Right ventricle myocardium inferior (tissue), 1 donor: ENCODE measurements around the gene F13A1. TPM values are rescaled to one million over a fixed set of nuclear protein-coding genes. Genes with fewer than 3 reads are reported as not detected.

Experiments
- ATAC-seq: fragments of 200-7000 bp; cut with Tn5 transposase; one replicate; pipeline ENCODE4 v1.9.1; 2020; ENCODE audit warnings: mild to moderate bottlenecking, moderate library complexity
- DNase-seq: peaks from one replicate; pipeline ENCODE4 v3.0.0; 2021; ENCODE audit errors: missing footprints
- intact Hi-C: fragments of 100-400 bp; cut with DNase I; formaldehyde crosslinking; loops from one replicate; pipeline ENCODE4 v1.11.0; 2022
- long read RNA-seq: library from polyadenylated mRNA; unstranded; transcript quantifications from one replicate; pipeline ENCODE4 v2.0.0, GENCODE V29; 2021
- total RNA-seq: library from RNA; stranded (reverse); fragmentation: NEBNext Ultra II Directional; extraction: Animal tissue kit (Norgen Biotek cat#: 25700); gene quantifications from one replicate; pipeline ENCODE4 v1.2.1, GENCODE V29; 2021
- donor health status: DM: no; HTN: yes; CAD: no; lungs with severe emphysema.

F13A1 gene
- 188 TPM for total RNA-seq
- long read RNA-seq, transcript F13A1-201 (15 exons, 3,999 nt) = major isoform, 71 of 83 reads
- long read RNA-seq, partial matches to known transcripts = 8 of 83 reads
- long read RNA-seq, other reads (novel, unspliced or antisense) = 4 of 83 reads

DNA sequence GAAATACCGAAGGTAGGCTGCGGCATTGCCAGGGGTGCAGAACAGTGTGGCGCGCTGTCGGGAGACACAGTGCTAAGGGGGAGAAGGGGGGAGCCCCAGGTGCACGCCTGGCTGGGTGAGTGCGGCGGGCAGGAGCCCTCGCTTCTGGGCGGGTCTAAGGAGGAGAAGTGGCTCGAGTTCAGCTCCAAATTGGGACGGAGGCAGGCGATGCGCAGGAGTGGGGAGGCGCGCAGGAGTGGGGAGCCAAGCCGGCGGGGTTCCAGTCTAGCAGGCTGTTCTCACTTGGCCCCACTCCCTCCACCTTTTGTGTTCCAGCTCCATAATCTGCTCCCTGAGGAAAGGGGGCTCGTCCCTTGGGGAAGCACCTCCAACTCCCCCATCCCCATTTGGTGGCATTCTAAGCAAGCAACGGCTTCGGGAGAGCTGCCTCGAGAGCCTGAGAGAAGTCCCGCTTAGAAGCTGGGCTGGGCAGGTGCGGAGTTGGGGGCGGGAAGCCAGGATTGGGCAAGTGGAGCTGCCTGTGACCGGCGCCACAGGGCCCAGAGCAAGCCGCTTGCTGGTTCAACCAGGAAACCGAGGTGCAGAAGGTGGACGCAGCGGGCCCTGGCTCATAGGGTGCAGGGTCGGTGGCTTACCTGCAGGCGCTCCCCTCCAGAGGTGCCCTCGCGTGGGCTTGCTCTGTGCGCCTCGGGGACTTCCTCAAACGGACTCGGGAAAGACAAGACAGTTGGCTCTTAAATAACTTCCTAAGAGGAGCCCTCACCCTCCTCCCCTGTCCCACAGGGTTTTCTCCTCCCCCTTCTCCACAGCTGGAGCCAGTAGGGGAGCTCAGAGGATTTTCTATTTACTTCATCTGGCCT lies at the start of gene F13A1:
Gene F13A1 (minus strand): TSS at position 711 of the 860 bp plus-strand sequence. CDS start 1,998 bp downstream, outside the sequence.
- peak; percentile 40 for ATAC-seq
- peak; percentile 74 for DNase-seq
- intact Hi-C loops = loop anchor here (5.0 to 10.0 kb wide), 5 partner anchors 87 to 942 kb away; no protein-coding TSS in a partner anchor

DNA sequence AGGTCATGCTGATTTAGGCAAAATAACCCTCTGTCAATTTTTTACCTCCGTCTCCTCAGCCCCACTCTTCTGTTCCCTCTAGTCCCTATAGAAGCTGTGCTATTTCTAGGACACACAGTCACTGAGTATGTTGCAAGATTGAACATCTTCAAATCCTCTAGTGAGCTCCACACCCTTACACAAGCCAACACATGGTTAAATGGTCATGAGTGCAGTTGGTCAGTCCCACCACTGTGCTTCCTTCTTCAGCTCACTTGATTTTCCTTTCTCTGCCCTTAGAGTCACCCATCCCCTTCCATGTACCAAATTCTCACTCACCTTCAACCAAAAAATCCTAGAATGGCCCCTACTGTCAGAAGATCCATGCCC lies 48.2 kb upstream of the F13A1 start:
- no peak for DNase-seq
- ATAC-seq = no peak
- intact Hi-C loops = no loop called here

DNA sequence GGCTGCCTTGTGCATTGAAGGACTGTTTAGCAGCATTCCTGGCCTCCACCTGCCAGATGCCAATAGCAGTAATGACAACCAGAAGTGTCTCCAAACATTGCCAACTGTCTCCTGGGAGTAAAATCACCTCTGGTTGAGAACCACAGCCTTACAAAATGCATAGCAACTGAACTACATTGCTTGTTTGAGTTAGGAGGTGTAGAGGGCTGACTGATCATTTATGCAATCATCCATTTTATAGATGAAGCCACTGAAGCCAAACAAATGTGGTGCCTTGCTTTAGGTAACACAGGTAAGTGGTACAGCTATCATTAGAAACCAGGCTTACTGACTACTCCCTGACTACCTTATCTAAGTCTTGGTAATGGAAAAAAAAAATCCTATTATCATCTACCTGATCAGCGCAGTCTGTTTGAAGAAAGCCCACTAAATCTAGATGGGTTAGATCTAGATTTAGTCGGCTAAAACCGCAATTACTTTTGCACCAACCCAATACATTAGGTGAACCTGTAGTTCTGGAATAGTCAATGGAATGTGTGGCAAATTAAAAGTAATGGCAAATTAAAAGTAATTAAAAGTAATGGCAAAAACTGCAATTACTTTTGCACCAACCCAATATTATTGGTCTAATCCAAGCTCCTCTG lies 47.7 kb upstream of the F13A1 start:
- intact Hi-C loops = no loop called here
- DNase-seq (no peak), ATAC-seq (no peak)

DNA sequence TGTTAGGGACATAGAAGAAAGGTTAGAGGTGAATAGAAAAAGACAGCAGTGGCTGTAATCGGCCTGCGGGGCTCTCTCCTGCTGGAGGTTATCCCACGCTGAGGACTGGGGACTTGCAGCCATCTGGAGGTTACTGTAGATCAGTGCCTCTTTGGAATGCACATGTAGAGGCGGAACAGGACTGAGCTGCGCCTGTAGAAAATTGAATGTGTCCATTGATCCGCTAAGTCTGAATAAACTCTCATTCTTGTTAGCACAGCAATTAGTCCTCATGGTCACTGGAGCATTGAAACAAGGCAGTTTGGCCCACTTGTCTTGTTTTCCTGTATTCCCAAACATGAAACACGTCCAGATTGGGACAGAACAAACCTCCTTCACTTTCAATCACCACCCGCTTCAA lies 46.3 kb upstream of the F13A1 start:
- ATAC-seq = no peak
- intact Hi-C loops = no loop called here
- DNase-seq = no peak

DNA sequence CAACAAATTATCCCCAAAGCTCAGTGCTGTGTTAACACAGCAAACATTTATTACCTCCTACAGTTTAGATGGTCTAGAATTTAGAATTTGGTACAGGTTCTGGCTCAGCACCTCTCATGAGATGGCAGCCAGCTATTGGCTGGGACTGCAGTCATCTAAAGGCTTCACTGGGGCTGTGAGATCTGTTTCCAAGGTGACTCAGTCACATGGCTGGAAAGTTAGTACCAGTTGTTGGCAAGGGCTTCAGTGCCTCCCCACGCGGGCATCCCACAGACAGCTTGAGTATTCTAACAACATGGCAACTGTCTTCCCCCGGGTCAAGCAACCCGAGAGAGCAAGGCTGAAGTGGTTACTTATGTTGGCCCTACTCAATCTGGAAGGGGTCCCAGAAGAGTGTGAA lies 44.8 kb upstream of the F13A1 start:
- intact Hi-C loops = no loop called here
- ATAC-seq (no peak), DNase-seq (no peak)

DNA sequence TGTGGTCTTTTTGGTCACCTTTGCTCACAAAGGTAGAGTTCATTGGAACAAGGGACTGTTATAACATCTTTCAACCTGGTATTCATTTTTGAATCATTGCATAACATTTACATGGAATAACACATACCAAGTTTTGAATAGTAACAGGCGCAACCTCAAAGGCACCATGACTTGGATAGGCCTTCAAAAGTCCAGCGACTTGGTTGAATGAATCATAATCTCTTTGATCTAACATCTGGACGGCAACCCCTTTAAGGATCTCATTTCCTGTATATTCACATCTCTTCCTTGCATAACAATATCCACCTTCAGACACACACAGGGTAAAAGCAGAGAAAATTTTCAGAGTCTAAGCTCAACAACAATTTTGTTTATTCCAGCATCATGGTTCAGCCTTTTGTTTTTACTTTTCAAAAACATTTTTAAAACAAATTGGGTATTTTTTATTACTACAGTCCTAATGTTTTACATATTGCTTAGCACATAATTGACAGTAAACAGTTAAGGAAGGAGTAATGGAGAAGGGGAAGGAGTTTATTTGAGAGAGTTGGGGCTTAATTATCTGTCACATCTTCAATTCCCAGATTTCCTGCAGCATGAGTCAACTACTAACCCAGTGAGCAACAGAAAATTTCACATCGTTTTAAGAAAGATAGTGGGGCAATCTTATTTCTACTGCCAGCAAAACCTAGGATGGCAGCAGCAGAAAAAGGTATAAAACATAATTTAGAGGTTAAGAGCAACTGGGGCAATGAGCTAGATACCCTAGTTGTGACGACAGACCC lies 41.8 kb upstream of the F13A1 start:
- DNase-seq (no peak), ATAC-seq (no peak)
- intact Hi-C loops = no loop called here

DNA sequence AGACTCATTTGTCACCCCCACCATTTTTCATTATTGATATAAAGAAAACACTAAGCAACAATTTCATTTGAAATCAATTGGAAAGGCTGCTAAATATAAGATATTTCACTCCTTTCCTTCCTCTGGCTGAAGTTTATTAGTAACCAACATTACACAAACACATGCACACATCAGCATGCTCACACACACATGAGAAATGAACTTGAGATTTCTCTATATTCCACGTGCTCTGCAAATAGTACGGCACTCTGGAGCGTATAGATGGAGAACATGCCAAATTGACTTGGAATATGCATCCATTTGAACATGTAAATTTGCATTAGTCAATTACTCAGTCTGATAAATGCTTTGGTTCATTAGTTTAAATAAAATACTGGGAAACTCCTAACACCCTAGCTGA lies 37.1 kb upstream of the F13A1 start:
- ATAC-seq (no peak), DNase-seq (no peak)
- intact Hi-C loops = no loop called here

DNA sequence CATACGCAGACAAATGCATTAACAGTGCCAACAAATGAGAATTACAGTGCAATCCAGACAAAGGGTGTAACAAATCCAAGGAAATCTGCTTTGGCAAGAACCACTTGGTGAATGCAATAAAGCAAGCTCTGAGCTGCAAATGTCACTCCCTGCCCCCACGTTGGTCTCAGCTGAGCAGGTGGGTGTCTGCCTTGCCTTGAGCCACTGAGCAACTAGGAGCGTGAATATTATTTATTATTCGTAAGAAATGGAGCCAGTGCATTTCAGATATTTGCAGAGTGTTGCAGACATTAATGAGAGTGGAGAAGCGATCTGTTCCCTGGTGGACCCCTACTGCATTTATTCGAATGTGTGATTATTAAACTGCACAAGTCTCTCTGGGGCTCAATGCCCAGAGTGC lies 36.6 kb upstream of the F13A1 start:
- ATAC-seq = no peak
- DNase-seq = peak; percentile 33
- intact Hi-C loops = no loop called here

DNA sequence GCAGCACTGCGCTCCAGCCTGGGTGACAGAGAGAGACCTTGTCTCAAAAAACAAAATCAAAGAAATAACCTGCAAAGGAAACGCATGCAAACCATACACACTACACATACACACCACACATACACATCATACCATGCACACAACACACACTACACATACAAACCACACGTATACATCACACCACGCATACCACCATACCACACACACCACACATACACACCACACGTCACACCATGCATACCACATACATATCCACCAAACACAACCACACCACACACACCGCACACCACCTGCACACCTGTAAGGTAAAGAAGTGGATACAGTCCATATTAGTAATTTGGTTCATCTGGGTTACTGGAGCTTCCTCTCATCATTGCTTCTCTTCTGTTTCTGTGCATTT lies 32.3 kb upstream of the F13A1 start:
- intact Hi-C loops = no loop called here
- ATAC-seq (no peak), DNase-seq (no peak)

DNA sequence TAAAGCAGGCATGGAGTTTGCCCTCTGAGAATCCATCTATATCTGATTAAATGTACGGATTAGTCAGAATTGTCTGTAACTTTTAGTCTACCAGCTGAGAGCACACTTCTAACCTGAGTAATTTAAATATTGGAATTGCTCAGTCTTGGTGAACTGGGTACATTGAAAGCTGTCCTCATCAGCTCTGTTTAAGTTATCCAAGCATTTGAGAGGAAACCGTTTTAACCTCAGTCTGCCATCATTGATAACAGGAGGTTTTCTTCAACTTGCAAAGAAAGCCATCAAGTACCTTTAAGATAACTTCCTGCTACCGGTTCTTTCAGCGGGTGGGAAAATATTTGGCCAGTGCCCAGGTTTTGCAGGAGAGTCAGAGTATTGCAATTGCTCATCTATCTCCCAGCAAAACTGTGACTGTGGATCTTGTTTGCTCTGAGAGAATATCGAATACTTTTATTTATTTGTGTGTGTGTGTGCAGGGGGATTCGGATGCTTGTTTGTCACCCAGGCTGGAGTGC lies 31.1 kb upstream of the F13A1 start:
- intact Hi-C loops = no loop called here
- ATAC-seq = no peak

DNA sequence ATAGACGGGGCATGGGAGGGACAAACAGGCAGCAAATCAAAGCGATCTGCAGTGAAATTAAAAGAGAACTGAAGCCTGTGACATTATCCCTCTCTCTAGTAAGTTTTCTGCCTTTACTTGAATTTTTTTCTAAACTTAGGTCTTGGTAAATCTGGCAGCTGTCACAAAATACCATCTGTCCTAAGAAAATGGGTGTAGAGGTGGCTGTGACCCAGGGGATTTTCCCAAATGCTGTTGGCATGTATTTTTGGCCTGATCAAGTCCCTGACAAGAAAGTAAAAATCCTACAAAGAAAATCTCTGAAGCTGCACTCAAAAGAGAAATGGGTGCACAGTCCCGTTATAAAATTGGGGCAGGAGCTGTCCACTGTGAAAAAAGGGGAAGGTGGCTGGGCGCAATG lies 30.2 kb upstream of the F13A1 start:
- intact Hi-C loops = no loop called here

More for the DNA sequence above, 31.1 kb upstream of the F13A1 start:
- DNase-seq = no peak

DNA sequence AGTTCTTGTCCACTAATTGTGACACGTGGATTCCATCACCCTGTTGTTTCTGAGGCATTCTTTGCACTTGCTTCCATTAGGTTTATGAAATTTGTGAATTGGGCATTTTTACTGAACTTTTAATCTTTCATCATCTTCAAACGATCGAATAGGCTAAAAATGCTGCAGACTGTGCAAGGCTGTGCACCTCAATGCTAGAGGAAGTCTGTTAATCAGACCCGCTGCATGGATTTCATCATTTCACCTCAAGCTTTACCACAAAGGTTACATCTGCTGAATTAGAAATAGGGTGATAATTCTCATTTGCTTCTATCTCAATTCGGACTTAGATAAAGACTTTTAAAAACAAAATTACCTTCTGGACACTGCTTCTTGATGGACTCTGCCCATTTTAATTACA lies 27.8 kb upstream of the F13A1 start:
- ATAC-seq (no peak), DNase-seq (no peak)
- intact Hi-C loops = no loop called here

More for the DNA sequence above, 30.2 kb upstream of the F13A1 start:
- DNase-seq (no peak), ATAC-seq (no peak)

DNA sequence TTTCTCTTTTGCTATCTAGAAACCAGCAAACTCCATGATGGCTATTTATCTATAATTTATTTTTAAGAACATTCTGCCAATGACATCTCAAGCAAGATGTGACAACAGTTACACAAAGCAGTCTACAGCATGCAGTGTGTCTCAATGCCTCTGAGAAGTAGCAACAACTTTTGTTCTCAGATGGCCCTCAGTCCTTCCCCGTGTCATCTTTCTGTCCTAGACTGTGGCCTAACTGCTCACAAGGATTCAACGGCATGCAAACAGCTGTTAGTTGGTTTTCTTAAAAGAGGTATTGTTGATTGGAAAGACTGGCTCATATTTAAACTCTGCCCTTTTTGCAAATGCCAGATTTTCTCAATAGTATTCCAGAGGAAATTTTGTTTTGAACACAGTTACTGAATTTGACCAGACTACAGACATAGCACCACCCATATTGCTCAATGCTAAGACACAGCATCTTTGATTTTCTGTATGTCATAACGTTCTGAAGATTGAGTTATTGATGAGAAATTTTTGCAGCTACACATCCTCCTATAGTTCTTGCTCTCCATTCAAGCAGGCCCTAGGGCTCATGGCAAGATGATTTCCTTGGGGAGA lies 26.1 kb upstream of the F13A1 start:
- ATAC-seq (peak; percentile 44), DNase-seq (no peak)
- intact Hi-C loops = no loop called here

DNA sequence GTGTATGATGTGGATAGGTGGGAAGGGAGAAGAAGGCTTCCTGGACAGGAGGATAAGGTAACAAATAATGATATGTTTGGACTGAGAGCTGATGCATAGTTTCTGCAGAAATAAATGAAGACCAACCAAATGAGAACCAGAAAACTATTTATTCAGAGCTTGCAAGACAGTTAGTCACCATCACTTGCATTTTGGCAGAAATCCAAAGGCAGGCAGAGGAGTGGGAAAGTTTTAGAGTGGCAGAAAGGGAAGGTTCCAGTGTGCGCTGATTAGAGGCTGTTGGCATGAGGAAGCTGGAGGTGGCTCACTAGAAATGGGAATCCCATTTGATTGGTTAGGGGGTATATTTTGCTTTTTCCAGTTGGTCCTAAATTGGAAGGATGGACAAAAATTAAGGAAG lies 13.0 kb upstream of the F13A1 start:
- ATAC-seq (no peak), DNase-seq (no peak)
- intact Hi-C loops = no loop called here

DNA sequence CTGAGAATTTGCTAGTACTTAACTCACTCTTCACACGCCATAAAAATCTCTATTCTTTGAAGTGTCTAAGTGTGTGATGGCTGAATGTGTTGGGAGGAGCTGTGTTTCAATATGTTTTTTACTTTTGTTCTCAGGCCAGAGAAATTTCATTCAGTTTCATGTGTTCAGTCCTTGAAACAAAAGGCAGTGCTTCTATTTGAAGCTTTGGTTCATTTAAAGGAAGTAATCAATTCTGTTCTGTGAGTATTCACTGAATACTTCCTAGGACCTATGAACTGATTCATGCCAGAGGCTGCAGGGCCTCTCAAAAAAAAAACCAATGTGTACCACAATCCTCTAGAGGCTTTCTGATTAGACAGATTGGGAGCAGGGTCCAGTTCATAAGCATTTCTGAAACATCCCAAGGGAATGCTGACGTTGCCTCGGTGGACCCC lies 12.4 kb upstream of the F13A1 start:
- ATAC-seq = no peak
- DNase-seq = no peak
- intact Hi-C loops = no loop called here

DNA sequence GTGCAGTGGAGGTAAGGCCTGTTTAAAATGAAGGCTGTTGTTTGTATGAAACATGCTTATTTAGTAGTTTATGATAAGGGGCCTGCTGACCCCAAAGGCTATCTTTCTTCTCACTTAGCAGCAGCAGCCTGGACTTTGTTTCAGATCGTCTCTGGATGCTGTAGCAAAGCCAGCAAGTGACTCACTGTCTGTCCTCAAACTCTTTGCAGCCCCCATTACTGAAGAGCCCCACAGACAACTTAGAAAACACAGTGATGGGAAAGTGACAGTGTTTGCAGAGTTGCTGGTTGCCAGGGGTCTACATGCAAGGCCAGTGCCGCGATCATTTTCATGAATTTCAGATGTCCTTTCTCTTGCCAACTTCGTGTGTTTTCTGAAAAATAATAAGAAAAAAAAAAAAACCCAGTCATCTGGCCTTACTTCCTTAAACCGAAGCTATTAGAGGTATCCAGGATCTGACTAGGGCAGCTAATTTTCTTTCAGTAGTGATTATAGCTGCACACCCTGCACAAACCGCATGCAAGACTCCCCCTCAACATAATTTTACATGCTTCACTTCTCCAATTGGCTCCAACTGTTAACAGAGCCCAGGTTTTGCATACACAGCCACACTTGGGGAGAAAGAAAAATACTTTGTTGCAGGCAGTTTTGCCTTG lies 11.6 kb upstream of the F13A1 start:
- intact Hi-C loops = no loop called here
- DNase-seq = no peak
- ATAC-seq = peak; percentile 73

DNA sequence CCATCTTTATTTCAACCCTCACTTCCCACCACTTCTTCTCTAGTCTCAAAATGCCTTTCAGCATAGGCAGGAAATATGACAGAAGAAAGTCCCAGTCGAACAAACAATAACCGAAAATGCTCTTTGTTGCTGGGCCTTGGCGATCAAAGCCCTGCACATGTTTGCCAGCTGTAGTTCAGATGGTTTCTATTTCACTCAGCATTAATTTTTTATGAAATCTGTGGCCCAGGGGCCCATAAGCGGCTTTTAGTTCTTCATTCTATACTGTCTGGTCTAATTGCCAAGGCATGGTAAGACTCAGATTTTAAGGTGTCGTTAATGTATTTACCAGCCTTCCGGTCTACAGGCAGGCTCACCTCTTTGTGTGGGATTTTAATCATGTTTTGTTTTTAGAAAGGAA lies 10.9 kb upstream of the F13A1 start:
- intact Hi-C loops = no loop called here
- ATAC-seq = peak; percentile 29
- DNase-seq = no peak

DNA sequence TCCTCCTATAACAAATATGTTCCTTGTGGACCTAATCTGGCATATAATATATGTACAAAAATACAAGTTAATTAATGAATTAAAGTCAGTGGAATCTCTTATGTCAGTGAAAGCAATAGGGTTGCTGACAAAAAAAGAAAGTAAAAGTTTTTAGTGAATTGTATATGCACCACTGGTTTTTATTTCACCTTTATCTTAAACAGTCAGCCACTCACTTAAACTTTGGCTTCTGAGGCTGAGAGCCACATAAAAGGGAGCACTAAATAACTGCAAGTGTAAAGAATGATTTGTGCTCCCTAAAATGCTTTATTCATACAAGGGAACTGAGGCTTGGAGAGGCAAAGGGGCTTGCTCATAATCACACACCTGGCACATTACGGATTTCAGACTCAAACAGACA lies 9.9 kb upstream of the F13A1 start:
- DNase-seq (no peak), ATAC-seq (no peak)
- intact Hi-C loops = no loop called here
